GM10266 (cell line): ENCODE results near the gene PCK2.
A peak's percentile ranks its signal among the peaks of the same experiment; 100 is the strongest.

Experiments used
- DNase-seq: peaks from one replicate; pipeline ENCODE4 v3.0.0; 2012; ENCODE audit errors: extremely low spot score
- TF ChIP-seq, protein P1 (sequence below): IDR thresholded peaks from 2 replicates; pipeline ENCODE4 v1.5.1; 2012; ENCODE audit warnings: mild to moderate bottlenecking, low read depth; ENCODE audit not compliant: control insufficient read depth, insufficient read depth; ENCODE audit errors: missing control alignments

Gene PCK2

DNA sequence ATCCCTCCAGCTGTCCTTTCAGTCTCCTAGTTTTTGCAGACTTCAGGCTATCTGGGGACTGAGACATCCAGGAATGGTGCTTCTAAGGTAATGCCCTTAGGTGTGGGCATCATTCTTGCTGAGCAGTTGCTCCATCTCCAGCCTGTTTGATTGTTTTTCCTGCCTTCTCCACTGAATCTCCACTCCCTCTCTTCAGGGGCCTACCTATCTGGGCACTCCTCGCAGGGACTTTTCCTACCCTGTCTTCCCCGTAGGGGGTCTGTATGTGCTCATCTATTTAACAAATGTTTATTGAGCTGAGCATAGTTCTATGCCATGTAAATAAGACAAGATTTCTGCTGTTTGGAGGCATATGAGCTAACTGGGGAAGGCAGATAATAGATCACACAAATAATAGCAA is 38.9 kb downstream of the PCK2 start:
- DNase-seq = no peak
- TF ChIP-seq, protein P1, sequence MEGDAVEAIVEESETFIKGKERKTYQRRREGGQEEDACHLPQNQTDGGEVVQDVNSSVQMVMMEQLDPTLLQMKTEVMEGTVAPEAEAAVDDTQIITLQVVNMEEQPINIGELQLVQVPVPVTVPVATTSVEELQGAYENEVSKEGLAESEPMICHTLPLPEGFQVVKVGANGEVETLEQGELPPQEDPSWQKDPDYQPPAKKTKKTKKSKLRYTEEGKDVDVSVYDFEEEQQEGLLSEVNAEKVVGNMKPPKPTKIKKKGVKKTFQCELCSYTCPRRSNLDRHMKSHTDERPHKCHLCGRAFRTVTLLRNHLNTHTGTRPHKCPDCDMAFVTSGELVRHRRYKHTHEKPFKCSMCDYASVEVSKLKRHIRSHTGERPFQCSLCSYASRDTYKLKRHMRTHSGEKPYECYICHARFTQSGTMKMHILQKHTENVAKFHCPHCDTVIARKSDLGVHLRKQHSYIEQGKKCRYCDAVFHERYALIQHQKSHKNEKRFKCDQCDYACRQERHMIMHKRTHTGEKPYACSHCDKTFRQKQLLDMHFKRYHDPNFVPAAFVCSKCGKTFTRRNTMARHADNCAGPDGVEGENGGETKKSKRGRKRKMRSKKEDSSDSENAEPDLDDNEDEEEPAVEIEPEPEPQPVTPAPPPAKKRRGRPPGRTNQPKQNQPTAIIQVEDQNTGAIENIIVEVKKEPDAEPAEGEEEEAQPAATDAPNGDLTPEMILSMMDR = no peak

DNA sequence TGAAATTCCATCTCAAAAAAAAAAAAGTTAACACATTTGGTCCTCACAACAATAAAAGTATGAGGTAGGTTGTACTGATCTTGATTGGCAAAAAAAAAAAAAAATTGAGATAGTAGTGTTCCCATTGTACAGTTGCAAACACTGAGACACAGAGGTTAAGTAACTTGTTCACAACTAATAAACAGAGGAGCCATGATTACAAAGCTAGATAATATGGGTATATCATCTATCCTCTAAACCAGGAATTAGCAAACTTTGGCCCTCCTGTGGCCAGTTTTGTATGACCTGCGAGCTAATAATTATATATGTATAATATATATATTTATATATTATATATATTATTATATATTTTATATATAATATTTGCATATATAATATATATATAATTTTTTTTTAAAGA is 39.6 kb downstream of the PCK2 start:
- no peak for DNase-seq
- TF ChIP-seq, protein P1 = no peak

DNA sequence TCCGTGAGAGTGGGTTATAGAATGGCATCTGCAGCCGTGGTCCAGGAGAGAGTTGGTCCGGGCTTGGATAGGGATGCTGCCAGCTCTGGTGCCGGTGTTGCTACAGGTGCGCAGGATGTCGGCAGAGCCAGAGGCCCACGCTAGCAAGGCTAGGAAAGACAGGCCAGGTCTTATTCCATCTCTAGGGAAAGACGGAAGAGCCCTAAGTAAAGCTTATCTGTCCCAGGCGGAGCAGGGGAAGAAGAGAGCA is 41.4 kb downstream of the PCK2 start:
- no peak for DNase-seq
- TF ChIP-seq, protein P1 = no peak

DNA sequence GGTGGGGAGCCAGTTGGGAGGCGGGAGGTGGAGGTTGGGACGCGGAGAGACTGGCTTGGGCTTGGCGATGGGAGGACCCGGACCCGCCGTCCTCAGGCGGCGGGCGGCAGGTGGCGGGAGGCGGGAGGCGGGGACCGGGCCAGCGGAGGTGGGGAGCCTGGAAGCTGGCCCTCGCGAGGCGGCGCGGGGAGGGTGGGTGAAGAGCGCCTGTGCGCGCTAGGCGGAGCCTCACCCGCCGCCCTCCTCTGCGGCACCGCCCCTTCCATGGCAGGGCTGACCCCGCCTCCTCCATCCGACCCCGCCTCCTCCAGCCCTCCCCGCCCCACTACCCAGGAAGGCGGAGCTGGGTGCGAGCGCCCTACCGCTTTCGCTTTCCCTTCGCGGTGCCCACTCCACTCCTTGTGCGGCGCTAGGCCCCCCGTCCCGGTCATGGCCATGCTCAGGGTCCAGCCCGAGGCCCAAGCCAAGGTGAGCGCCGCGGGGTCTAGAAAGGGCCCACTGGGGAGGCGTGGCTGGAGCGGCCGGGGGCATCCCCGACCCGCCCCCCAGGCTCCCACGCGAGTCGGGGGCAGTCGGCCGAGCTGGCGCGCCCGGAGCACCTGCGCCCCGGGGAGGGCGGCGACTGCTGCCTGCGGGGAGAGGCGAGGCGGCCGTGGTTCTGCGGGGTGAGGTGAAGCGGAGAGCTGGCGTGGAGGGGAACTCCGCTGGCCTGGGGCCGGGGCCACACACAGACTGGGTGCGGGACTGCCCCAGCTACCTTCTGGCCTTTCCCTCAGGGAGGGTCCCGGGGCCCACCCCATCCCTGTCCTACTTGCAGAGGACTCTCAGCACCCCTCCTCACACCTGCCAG is 41.9 kb downstream of the PCK2 start, which contains the start of gene PSME1:
PSME1 (plus strand) TSS at position 361 of the 850 bp plus-strand sequence; CDS start at position 430, 69 bp downstream.
- DNase-seq = peak; percentile 98
- TF ChIP-seq, protein P1 = peak; percentile 2

DNA sequence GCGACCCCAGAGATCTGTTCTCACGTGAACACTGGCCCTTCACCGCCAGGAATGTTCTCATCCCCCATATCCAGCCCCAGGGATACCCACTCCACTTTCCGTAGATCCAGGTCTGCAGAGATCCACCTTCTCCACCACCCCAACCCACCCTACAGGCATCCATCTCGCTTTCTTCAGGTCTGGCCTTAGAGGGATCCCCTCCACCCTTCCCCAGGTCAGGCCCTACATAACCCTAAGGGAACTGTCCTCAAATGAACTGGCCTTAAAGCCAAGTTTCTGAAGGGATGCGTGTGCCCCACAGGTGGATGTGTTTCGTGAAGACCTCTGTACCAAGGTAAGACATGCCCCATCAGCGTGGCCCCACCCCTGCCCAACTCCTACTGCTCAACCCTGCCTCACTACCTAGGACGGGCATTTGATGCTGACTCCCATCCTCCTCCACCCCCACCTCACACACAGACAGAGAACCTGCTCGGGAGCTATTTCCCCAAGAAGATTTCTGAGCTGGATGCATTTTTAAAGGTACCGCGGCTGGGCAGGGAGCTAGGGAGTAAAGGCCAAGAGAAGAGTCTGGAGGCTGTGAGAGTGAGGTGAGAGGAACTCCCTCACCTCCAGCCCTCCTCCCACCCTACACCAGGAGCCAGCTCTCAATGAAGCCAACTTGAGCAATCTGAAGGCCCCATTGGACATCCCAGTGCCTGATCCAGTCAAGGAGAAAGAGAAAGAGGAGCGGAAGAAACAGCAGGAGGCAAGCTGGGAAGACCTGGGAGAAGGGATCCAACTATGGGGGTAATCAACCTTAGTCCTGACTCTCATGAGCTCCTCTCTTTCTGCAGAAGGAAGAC is 42.8 kb downstream of the PCK2 start:
- DNase-seq = no peak
- TF ChIP-seq, protein P1 = no peak

DNA sequence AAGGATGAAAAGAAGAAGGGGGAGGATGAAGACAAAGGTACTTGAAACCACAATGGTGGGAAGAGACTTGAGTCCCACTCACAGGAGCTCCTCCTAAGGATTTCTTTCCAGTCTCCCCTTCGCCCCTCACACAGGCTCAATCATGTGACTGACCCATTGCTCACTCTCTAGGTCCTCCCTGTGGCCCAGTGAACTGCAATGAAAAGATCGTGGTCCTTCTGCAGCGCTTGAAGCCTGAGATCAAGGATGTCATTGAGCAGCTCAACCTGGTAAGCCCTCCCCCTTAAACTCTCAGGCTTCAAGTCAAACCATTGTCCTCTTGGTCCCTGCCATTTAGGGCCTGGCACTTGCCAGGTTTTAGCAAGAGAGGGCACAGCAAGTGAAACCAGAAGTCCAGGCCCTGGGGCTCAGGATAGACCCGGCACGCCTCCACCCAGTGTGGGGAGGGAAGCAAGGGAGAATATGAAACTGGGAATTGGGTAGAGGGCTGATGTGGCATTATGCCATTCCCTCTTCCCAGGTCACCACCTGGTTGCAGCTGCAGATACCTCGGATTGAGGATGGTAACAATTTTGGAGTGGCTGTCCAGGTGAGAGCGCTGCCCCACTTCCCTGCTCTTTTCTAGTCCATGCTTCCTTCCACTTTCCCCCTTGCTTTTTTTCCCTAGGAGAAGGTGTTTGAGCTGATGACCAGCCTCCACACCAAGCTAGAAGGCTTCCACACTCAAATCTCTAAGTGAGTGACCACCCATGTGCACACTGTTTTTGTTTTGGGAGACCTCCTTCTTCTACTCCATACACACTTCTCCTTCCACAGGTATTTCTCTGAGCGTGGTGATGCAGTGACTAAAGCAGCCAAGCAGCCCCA is 43.7 kb downstream of the PCK2 start:
- DNase-seq = no peak
- TF ChIP-seq, protein P1 = no peak
